AG10803 (cell line): Measurements from ENCODE around the gene SCOC.

Source experiments
- DNase-seq: peaks from one replicate; pipeline ENCODE4 v3.0.0; 2010; ENCODE audit warnings: low read depth
- H3K4me3 ChIP-seq: 2 replicates; pipeline ENCODE4 v1.5.1; 2011; ENCODE audit warnings: mild to moderate bottlenecking, low read length, control low read depth
- TF ChIP-seq, protein P1 (sequence below): conservative IDR thresholded peaks from 2 replicates; pipeline ENCODE4 v1.5.1; 2011; ENCODE audit warnings: mild to moderate bottlenecking, low read length, control low read depth, inconsistent platforms

SCOC gene

GRCh38 chr4:140346136-140346535, 27.3 kb upstream of the SCOC start:
- DNase-seq = no peak
- no peak overlapping the region for H3K4me3 ChIP-seq

GRCh38 chr4:140349816-140350215, 23.6 kb upstream of the SCOC start:
- TF ChIP-seq, protein P1, sequence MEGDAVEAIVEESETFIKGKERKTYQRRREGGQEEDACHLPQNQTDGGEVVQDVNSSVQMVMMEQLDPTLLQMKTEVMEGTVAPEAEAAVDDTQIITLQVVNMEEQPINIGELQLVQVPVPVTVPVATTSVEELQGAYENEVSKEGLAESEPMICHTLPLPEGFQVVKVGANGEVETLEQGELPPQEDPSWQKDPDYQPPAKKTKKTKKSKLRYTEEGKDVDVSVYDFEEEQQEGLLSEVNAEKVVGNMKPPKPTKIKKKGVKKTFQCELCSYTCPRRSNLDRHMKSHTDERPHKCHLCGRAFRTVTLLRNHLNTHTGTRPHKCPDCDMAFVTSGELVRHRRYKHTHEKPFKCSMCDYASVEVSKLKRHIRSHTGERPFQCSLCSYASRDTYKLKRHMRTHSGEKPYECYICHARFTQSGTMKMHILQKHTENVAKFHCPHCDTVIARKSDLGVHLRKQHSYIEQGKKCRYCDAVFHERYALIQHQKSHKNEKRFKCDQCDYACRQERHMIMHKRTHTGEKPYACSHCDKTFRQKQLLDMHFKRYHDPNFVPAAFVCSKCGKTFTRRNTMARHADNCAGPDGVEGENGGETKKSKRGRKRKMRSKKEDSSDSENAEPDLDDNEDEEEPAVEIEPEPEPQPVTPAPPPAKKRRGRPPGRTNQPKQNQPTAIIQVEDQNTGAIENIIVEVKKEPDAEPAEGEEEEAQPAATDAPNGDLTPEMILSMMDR = no peak
- no peak for DNase-seq
- no peak overlapping the region for H3K4me3 ChIP-seq

More at GRCh38 chr4:140346136-140346535, 27.3 kb upstream of the SCOC start:
- TF ChIP-seq, protein P1 = no peak

DNA sequence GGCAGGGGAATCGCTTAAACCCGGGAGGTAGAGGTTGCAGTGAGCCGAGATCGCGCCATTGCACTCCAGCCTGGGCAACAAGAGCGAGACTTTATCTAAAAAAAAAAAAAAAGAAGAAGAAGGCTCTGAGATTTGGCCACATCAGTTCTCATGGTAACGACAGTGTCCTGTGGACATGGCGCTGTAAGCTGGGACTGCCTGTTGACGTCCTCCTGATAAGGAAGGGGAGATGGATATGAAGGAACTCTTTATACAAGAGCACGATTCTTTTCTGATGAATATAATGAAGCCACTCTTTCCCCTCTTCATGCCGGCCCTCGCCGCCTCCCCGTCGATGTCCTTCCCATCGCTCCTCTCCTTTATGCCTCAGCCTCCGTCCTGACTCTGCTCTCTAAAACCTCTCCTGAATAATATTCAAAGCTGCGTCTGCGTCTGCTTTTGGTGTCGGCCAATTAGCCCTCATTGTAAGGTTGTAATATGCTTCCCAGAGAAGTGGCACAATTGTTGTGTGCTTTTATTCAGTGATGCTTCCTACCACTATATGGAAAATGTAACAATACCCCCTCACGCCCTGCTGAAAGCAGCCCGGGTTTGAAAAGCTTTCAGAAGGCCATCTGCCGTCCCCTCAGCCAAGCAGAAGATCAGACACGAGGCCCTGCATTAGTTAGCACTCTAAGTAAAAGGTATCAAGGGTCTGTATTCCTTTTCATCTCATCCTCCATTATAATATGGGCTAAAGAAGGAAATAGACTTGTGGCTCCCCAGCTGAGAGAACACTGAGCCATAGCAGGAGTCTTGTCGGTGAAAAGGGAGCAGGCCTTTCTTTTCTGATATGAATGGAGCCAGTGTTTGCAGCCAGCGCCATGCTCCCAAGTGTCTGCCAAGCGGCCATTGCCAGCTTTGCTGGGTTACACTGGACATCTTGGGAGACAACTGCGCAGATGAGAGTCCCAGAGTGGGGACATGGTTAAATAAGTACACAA, 22.1 kb upstream of the SCOC start:
- no peak for DNase-seq
- H3K4me3 ChIP-seq = no peak overlapping the region
- TF ChIP-seq, protein P1 = no peak

- DNase-seq = no peak
- no peak overlapping the region for H3K4me3 ChIP-seq
- TF ChIP-seq, protein P1 = no peak
These were observed 19.7 kb upstream of the SCOC start for GRCh38 chr4:140353786-140354185.

- TF ChIP-seq, protein P1 = no peak
- DNase-seq = no peak
These were observed 18.2 kb upstream of the SCOC start for GRCh38 chr4:140355288-140355687.

DNA sequence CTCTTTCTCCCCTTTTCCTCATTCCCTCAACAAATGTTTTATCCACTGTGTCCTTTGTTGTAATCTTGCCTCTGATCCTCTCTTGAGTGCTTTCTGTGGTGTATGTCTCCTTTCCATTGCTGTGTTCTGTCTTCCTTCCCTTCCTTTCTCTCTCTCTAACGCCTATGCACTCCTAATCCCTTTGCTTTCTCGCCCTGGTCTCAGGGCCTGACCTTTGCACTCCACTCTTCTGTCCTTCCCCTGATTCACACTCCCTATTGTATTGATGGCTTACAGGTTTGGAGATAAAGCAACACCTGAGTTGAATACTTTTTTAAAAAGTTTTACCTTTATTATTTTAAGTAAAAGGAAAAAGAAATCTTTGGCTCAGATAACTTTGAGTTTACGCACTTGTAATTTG, 15.6 kb upstream of the SCOC start:
- DNase-seq = no peak
- no peak overlapping the region for H3K4me3 ChIP-seq
- TF ChIP-seq, protein P1 = no peak

More at GRCh38 chr4:140355288-140355687, 18.2 kb upstream of the SCOC start:
- no peak overlapping the region for H3K4me3 ChIP-seq

DNA sequence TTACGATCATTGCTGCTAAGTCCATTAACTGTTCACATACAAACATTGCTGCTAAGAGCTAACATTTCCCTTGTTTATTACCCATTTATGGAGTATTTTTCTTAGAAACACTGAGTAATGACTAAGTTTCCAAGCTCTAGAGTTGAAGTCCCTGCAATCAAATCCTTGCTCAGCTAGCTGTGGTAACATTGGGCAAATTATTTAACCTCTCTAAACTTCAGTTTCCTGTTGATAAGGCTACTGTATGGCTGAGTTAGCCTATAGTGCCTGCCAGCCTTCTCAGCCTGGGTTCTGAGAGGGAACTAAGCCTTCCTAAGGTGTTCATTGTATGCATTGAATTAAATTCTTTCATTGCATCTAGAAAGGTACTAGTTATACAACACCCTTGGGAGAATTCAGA, 15.2 kb upstream of the SCOC start:
- TF ChIP-seq, protein P1 = no peak
- no peak for DNase-seq

More for the DNA sequence above, 15.2 kb upstream of the SCOC start:
- H3K4me3 ChIP-seq = no peak overlapping the region
